Skeletal muscle satellite cell (primary cell): ENCODE results near the gene GHR.
A peak's percentile ranks its signal among the peaks of the same experiment; 100 is the strongest.

ENCODE experiments used
- H3K27me3 ChIP-seq: 2 replicates; pipeline ENCODE4 v1.7.0; 2013; ENCODE audit warnings: low read length; ENCODE audit not compliant: control insufficient read depth, insufficient read depth
- H3K36me3 ChIP-seq: 2 replicates; pipeline ENCODE4 v1.7.0; 2013; ENCODE audit warnings: mild to moderate bottlenecking, control low read depth, low read length; ENCODE audit not compliant: insufficient read depth
- H3K4me1 ChIP-seq: 2 replicates; pipeline ENCODE4 v1.7.0; 2013; ENCODE audit warnings: low read length; ENCODE audit not compliant: control insufficient read depth, insufficient read depth
- H3K4me2 ChIP-seq: 2 replicates; pipeline ENCODE4 v1.7.0; 2013; ENCODE audit warnings: mild to moderate bottlenecking, low read length
- H3K4me3 ChIP-seq: 2 replicates; pipeline ENCODE4 v1.7.0; 2013; ENCODE audit warnings: low read length
- H3K9ac ChIP-seq: 2 replicates; pipeline ENCODE4 v1.7.0; 2013; ENCODE audit warnings: mild to moderate bottlenecking, low read depth, low read length, moderate library complexity
- H3K9me3 ChIP-seq: replicated peaks from 2 replicates; pipeline ENCODE4 v1.7.0; 2013; ENCODE audit warnings: mild to moderate bottlenecking, control low read depth, low read length

GHR gene

GRCh38 chr5:42499016-42499415 is 75.8 kb downstream of the GHR start:
- Histone ChIP-seq H3K4me3 (no peak overlapping the region), H3K4me1 (peaks cover 8% of the 10 kb centered on the region), H3K27me3 (no peaks in the 10 kb centered on the region), H3K9ac (no peak overlapping the region), H3K4me2 (no peak overlapping the region), H3K9me3 (no peaks in the 10 kb centered on the region), H3K36me3 (no peaks in the 10 kb centered on the region)

GRCh38 chr5:42500003-42500599 is 76.9 kb downstream of the GHR start:
- no peak overlapping the region for H3K9ac ChIP-seq
- no peak overlapping the region for H3K4me3 ChIP-seq
- H3K9me3 ChIP-seq: no peaks in the 10 kb centered on the region
- no peaks in the 10 kb centered on the region for H3K36me3 ChIP-seq
- H3K4me2 ChIP-seq: no peak overlapping the region
- H3K27me3 ChIP-seq: no peaks in the 10 kb centered on the region
- peaks cover 8% of the 10 kb centered on the region for H3K4me1 ChIP-seq

- Histone ChIP-seq H3K36me3 (no peaks in the 10 kb centered on the region), H3K4me2 (peak overlapping the region; percentile 11)
Observed at GRCh38 chr5:42502613-42503470, 79.6 kb downstream of the GHR start.

GRCh38 chr5:42506662-42507061 is 83.4 kb downstream of the GHR start:
- Histone ChIP-seq H3K4me1 (peaks cover 8% of the 10 kb centered on the region), H3K36me3 (no peaks in the 10 kb centered on the region), H3K9ac (no peak overlapping the region), H3K4me3 (no peak overlapping the region), H3K27me3 (no peaks in the 10 kb centered on the region), H3K4me2 (no peak overlapping the region), H3K9me3 (no peaks in the 10 kb centered on the region)

More at GRCh38 chr5:42502613-42503470, 79.6 kb downstream of the GHR start:
- Histone ChIP-seq H3K4me3 (no peak overlapping the region), H3K27me3 (no peaks in the 10 kb centered on the region), H3K9me3 (no peaks in the 10 kb centered on the region), H3K4me1 (peaks cover 8% of the 10 kb centered on the region), H3K9ac (no peak overlapping the region)

GRCh38 chr5:42507451-42508097 is 84.3 kb downstream of the GHR start:
- Histone ChIP-seq H3K36me3 (no peaks in the 10 kb centered on the region), H3K9me3 (no peaks in the 10 kb centered on the region), H3K27me3 (no peaks in the 10 kb centered on the region), H3K4me3 (no peak overlapping the region), H3K9ac (no peak overlapping the region), H3K4me2 (no peak overlapping the region), H3K4me1 (peaks cover 8% of the 10 kb centered on the region)

- Histone ChIP-seq H3K36me3 (no peaks in the 10 kb centered on the region), H3K9ac (no peak overlapping the region), H3K4me3 (no peak overlapping the region), H3K27me3 (no peaks in the 10 kb centered on the region), H3K4me1 (peaks cover under 1% of the 10 kb centered on the region), H3K9me3 (no peaks in the 10 kb centered on the region), H3K4me2 (no peak overlapping the region)
Observed at GRCh38 chr5:42513246-42513645, 90.0 kb downstream of the GHR start.

GRCh38 chr5:42514754-42515153 is 91.5 kb downstream of the GHR start:
- no peak overlapping the region for H3K9ac ChIP-seq
- no peaks in the 10 kb centered on the region for H3K36me3 ChIP-seq
- no peaks in the 10 kb centered on the region for H3K9me3 ChIP-seq
- H3K4me1 ChIP-seq: peaks cover 6% of the 10 kb centered on the region
- no peaks in the 10 kb centered on the region for H3K27me3 ChIP-seq
- H3K4me3 ChIP-seq: no peak overlapping the region
- H3K4me2 ChIP-seq: no peak overlapping the region

- Histone ChIP-seq H3K4me3 (no peak overlapping the region), H3K9me3 (no peaks in the 10 kb centered on the region), H3K36me3 (no peaks in the 10 kb centered on the region), H3K4me2 (no peak overlapping the region), H3K4me1 (peaks cover 6% of the 10 kb centered on the region), H3K27me3 (no peaks in the 10 kb centered on the region), H3K9ac (no peak overlapping the region)
Observed at GRCh38 chr5:42515504-42515903, 92.3 kb downstream of the GHR start.

GRCh38 chr5:42516282-42517042 is 93.2 kb downstream of the GHR start:
- H3K4me2 ChIP-seq: no peak overlapping the region
- H3K9ac ChIP-seq: no peak overlapping the region
- H3K27me3 ChIP-seq: no peaks in the 10 kb centered on the region
- H3K36me3 ChIP-seq: no peaks in the 10 kb centered on the region
- peaks cover 6% of the 10 kb centered on the region for H3K4me1 ChIP-seq
- H3K4me3 ChIP-seq: no peak overlapping the region
- no peaks in the 10 kb centered on the region for H3K9me3 ChIP-seq

GRCh38 chr5:42517164-42517563 is 93.9 kb downstream of the GHR start:
- no peaks in the 10 kb centered on the region for H3K27me3 ChIP-seq
- no peaks in the 10 kb centered on the region for H3K9me3 ChIP-seq
- no peak overlapping the region for H3K4me3 ChIP-seq
- H3K9ac ChIP-seq: no peak overlapping the region
- no peaks in the 10 kb centered on the region for H3K36me3 ChIP-seq
- no peak overlapping the region for H3K4me2 ChIP-seq
- H3K4me1 ChIP-seq: peaks cover 6% of the 10 kb centered on the region

GRCh38 chr5:42518595-42519221 is 95.5 kb downstream of the GHR start:
- Histone ChIP-seq H3K4me2 (peak overlapping the region; percentile 15), H3K36me3 (no peaks in the 10 kb centered on the region), H3K27me3 (no peaks in the 10 kb centered on the region)

More at GRCh38 chr5:42518595-42519221, 95.5 kb downstream of the GHR start:
- H3K9ac ChIP-seq: no peak overlapping the region
- no peak overlapping the region for H3K4me3 ChIP-seq
- H3K4me1 ChIP-seq: peaks cover 6% of the 10 kb centered on the region
- no peaks in the 10 kb centered on the region for H3K9me3 ChIP-seq
